SIG-M5 (cell line): Measurements from ENCODE around the gene AVPR2.

Experiments
- DNase-seq: peaks from one replicate; lab custom pipeline; 2025; lab: John Stamatoyannopoulos, UW

AVPR2 gene

DNA sequence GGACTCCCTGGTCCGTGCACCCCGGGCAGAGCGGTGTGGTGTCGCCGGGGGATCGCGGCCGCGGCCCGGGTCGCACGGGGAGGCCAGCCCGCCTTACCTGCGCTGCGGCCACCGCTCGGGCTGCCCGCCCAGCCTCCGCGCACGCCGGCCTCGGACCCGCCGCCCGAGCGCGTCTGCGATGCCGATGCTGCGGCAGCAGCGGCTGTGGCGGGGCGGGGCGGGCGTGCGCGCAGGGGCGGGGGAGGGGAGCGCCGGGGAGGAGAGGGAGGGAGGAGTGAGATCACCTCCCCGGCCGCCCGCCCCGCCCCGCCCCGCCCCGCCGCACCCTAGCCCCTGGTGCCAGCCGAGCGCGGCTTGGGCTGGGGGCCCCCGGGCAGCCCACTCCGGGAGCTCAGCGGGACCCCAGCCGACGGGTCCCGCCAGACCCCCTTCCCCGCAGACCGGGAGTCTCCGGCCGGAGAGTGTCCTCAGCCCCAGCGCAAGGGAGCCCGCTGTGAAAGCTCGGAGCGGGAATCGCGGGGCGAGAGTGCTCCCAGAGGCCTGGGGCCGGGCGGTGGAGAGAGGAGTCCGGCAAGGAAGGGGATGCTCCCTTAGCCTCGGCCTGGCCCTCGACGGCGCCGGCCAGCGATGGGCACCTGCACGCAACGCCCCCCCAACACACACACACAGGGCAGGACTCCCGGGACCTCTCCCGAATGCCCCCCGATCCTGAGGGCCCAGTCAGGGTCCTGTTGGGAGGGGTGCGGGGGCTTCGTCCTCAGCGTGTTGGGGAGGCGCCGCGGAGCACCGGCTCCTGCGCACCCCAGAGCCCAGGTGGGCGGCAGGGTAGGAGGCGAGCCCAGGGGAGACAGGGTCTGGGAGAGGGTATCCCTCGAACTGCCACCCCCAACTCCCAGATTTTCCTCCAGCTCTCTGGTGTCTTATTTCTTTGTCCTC lies 18.2 kb upstream of the AVPR2 start, which contains the start of gene L1CAM:
Gene L1CAM, minus strand, starts transcription at position 206 of the 936 bp plus-strand sequence. CDS start 10,337 bp downstream, outside the sequence.
- no peak for DNase-seq

DNA sequence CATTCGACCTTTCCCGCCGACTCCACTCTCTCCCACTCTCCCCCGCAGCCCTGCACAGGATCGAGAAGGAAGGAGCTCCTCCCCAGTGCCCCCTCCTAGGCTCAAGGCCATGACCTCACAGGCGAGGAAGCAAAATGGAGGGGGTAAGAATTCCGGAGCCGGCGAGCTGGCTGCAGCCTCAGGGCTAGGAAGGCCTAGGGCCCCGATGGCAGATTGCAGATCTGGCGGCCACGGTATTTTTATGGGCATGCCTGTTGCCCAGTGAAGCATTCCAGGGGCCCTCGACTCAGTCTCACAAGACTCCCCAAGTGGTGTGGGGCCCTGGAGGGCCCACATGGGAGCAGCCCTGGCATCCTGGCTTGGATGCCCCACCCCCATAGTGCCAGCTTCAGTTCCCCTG lies 17.6 kb upstream of the AVPR2 start:
- no peak for DNase-seq

DNA sequence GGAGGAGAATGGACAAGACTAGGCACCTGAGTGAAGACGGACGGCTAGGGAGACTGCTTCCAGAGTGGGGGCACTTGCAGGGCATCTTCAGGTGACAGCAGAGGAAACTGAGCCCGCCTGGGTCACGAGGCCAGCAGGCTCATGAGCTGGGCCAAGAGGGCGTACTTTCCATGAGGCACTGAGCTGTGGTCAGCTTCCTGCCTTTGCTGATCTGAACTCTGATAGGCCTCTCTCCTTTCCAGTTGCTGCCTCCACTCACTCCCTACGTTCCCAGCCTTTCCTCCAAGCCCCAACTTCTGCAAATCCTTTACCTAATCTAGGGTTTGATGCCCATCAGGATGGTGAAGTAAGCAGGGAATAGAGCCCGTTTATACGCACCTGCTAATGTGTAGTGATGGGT lies 17.1 kb upstream of the AVPR2 start:
- DNase-seq, result no peak

DNA sequence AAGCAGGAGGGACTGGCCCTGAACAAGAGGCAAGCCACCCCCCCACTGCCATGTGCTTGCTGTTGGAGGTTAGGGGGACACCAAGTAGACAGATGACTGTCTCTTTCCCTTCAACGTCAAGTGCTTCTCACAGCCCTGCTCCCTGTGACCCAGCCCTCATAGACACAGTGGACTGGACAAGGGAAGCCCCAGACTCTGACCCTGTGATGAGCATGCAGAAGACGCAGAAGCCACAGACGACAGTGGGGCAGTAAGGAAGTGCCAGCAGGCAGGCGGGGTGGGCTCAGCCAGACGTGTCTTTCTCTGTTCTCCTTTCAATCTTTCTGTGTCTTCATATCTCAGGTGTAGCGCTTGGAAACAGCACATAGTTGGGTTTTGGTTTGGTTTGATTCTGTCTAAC lies 16.1 kb upstream of the AVPR2 start:
- DNase-seq, result no peak

DNA sequence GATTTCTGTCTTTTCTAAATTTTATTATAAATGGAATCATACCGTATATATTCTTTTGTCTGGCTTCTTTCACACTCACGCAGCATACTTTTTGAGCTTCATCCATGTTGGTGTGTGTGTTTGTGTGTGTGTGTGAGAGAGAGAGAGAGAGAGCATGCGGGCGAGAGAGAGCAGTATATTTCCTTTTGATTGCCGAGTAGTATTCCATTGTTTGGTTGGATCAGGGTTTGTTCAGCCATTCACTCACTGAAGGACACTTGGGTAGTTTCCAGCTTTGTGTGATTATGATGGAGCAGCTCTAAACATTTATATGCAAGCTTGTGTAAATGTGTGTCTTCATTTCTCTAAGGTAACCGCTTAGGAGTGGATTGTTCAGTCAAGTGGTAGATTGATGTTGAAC lies 15.3 kb upstream of the AVPR2 start:
- DNase-seq, result no peak

DNA sequence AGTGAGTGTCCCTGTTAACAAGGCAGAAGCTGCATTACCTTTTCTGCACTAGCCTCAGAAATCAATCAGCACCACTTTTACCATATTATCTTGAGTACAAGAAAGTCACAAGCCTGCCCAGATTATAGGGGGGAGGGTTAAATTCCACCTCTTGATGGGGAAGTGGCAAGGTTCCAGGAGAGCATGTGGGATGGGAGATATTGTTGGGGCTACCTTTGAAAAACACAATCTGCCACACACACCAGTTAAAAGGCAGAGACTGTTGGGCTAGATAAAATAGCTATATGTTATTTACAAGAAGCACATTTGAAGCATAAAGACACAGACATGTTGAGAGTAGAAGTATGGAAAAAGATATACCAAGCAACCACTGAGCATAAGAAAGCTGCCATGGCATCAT lies 6.6 kb upstream of the AVPR2 start:
- DNase-seq, result no peak

DNA sequence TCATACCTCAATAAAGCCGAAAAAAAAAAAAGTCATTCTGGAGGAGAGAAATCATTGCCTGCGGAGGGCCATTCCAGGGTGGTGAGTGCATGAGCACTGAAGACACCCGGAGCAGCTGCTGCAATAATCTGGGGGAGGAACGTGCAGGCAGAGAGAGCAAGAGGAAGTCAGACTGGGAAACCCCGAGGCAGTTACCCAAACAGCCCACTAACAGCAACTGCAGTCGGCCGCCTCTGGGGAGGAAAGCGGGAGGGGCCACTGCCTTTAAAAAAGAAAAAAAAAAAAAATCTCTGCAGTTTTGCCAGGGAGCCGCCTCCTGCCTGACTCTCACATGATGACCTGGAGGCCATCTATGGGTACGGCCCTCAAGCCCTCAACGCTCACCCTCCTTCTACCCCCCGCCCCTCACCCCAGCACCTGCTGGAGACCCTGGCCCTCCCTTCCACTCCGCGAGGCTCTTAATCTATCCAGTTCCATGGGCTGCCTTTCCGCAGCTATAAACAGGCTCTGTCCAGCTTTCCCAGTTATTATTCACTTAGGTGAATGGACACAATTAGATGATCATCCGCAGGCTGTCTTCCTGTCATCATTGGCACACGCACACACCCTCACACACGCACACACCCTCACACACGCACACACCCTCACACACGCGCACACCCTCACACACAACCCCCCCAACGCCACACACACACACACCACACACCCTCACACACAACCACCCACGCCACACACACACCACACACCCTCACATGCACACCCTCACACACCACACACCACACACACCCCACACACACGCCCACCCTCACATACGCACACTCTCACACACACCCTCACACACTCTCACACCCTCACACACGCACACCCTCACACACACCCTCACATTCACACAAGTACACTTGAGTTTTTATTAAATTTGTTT lies 3.4 kb upstream of the AVPR2 start:
- peak; percentile 51 for DNase-seq

DNA sequence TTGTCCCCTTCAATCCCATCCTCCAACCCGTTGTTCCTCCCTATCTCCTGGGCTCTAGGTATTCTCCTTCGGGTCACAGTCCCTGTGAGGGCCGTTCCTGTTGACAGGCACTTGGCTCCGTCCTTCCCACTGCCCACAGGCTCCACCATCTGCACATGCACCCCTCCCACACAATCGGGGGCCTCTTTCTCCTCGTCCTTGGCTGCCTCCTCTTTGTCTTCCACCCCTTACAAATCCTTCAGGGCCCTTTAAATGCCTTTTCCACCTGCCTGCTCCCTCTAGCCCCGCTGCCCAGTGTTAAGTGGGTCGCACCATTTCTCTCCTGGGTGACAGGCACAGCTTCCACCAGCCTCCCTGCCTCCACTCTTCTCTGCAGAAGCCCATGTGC lies 2.7 kb upstream of the AVPR2 start:
- DNase-seq, result no peak

DNA sequence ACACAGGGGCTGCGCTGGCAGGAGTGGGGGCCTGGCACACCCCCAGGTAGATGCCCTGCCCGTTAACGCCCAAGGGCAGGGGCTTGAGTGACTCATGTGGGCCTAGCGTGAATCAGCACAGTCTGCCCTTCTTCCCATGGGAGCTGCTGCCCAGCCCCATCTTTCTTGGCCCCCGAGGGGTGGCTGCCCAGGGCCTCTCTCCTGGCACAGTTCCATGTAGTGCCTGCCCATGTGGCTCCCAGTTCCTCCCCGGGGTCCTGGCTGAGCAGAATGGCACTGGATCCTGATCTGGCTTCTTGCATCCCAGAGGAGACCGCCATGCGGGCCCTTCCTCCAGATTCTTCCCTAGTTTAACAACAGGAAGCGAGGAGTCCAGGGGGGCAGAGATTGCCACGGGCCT lies 2.1 kb upstream of the AVPR2 start:
- no peak for DNase-seq

DNA sequence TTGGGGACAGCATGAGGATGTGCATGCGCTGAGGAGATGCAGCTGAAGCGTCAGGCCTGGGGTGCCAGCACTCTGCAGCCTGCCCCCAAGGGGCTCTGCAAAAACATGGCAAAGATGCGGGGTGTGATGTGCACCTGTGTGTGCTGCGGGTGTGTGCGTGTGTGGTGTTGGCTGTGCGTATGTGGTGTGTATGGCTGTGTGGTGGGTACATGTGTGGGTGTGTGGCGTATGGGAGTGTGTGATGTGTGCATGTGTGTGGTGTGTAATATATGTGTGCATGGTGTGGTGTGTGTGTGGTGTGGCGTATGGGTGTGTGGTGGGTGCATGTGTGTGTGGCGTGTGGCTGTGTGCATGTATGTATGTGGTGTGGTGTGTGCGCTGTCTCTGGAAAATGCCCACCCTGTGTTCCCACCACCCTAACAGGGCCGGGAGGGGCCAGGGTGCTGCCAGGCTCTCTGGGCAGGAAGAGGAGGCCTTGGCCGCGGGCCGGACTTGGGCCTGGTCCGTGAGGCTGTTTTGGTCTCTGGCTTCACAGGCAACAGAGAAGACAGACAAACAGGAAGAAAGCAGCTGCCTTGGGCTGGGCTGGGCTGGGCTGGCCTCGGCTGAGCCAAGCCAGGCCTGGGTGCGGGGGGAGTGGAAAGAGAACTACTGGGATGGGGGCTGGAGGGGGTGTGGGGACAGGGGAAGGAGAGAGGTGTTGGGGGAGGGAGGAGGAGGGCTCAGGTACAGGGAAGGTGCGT lies 1.1 kb upstream of the AVPR2 start:
- DNase-seq, result no peak

DNA sequence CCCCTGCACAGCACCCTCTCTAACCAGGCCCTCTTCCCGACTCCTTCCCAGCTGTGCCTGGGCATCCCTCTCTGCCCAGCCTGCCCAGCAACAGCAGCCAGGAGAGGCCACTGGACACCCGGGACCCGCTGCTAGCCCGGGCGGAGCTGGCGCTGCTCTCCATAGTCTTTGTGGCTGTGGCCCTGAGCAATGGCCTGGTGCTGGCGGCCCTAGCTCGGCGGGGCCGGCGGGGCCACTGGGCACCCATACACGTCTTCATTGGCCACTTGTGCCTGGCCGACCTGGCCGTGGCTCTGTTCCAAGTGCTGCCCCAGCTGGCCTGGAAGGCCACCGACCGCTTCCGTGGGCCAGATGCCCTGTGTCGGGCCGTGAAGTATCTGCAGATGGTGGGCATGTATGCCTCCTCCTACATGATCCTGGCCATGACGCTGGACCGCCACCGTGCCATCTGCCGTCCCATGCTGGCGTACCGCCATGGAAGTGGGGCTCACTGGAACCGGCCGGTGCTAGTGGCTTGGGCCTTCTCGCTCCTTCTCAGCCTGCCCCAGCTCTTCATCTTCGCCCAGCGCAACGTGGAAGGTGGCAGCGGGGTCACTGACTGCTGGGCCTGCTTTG lies 1.1 kb downstream of the AVPR2 start:
- DNase-seq, result no peak

DNA sequence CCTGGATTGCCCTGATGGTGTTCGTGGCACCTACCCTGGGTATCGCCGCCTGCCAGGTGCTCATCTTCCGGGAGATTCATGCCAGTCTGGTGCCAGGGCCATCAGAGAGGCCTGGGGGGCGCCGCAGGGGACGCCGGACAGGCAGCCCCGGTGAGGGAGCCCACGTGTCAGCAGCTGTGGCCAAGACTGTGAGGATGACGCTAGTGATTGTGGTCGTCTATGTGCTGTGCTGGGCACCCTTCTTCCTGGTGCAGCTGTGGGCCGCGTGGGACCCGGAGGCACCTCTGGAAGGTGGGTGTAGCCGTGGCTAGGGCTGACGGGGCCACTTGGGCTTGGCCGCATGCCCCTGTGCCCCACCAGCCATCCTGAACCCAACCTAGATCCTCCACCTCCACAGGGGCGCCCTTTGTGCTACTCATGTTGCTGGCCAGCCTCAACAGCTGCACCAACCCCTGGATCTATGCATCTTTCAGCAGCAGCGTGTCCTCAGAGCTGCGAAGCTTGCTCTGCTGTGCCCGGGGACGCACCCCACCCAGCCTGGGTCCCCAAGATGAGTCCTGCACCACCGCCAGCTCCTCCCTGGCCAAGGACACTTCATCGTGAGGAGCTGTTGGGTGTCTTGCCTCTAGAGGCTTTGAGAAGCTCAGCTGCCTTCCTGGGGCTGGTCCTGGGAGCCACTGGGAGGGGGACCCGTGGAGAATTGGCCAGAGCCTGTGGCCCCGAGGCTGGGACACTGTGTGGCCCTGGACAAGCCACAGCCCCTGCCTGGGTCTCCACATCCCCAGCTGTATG lies 1.8 kb downstream of the AVPR2 start:
- DNase-seq, result no peak

DNA sequence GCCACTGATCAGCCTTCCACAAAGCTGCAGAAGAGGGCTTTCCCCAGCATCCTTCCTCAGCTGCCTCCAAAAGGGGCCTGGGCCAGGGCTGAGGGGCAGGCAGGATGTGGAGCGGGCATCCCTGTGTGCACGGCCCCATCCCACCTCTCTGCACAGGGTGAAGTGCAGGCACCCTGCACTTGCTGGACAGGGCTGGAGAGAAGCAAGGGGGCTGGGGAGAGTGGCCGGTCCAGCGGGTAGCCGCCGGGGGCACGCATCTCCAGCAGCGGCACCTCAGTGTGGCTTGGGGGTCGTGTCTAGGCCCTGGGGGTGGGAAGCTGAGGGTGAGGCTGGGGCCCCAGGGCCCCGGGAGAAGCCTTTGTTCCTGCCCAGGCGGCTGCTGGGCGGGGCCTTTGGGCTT lies 3.0 kb downstream of the AVPR2 start:
- DNase-seq, result no peak

DNA sequence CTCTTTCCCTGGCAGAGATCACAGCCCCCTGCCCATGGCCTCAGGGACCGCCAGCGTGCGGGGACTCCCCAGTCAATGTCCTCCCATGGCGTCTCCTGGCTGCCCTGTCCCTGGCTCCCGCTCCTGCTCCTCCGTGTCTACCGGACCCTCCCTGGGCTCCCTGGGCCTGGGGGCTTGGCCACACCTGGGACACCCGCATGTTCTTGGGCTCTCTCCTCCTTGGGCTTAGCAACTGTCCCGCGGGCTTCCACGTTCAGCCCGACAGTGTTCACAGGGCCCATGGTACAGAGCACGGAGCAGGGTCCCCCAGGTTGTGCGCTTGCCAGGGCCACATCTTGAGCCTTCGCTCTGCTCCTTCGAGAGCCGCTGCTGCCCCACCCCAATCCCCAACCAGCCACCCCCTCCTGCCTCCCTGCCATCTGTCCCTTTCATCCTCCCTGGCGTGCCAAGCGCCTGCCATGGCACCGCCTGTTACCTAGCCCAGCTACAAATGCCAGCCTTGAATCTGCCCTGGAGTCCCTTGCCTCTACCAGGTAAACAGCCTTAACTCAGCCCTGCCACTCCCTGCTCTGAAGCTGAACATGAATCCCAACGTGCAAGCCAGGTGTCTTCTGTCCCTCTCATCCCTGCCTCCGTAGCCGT lies 3.9 kb downstream of the AVPR2 start:
- no peak for DNase-seq

DNA sequence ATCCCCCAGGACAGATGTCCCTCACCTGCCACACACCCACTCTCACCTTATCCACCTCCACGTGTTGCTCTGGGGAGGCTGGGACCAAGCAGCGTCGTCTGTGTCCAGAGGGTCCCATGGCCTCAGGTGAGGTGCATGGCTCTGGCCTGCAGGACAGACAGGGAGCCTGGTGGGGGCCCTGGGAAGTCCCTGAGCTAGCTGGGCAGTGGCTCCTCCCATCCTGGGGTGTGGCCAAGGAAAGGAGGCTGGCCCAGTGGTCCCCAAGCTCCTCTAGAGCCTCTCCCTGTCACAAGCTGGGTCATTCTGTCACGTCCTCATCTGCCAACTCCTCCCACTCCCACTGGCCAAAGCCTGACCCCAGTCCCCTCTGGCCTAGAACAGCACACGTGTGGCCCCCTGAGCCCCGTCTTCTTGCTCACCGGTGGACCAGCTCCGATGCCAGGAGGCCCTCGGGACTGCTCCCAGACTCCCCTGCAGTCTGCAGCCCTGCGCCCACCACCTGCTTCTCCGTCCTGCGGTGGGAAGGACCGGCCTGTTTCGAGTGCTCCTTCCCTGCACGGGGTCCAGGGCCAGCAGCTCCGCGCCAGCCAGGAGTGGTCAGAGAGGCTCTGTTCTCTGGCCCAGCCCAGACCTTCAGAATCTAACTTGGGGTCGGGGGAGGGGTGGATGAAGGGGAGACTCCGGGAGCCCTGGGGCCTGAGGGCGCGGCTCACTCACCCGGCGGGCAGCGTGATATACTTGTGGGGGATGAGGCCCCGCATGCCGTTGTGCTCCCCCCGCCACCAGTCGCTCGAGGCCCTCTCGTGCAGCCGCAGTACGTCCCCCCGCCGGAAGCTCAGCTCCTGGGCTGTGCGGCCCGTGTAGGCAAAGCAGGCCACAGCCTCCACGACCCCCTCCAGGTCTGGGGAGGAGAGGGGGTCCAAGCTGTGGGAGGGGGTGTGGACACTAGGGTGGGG lies 4.8 kb downstream of the AVPR2 start:
- no peak for DNase-seq

DNA sequence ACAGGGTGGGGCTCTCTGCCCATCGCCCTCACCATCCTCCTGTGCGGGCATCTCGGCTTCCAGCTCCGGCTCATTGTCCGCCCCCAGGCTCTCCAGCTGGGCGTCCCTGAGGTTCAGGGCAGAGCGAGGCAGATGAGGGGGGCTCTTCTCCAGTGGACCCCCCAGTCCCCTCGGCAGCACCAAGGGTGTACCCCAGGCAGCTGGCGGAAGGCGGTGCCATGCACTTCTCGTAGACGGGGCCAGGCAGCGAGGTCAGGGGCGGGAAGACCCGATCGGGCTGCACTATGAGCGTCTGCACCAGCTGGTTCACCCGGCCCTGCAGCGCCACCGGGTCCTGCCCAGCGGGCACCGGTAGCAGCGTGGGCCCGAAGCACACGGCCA lies 5.5 kb downstream of the AVPR2 start:
- no peak for DNase-seq

DNA sequence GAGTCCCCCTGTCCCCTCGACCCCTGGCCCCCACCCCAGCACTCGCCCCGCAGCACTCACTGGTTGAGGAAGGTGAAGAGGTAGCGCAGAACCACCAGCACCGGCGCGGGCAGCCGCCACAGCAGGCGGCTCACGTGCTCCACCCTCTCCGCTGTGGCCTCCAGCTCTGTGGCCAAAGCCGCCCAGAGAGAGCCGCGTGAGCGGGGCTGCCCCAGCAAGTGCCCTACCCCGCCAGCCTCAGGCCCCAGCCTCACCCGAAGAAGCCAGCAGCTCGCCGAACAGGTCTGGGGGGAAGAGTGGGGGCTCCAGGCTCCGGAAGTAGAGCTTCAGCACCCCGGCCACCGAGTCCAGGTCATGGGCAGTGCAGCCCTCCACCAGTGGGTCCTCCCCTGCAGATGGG lies 6.0 kb downstream of the AVPR2 start:
- no peak for DNase-seq

DNA sequence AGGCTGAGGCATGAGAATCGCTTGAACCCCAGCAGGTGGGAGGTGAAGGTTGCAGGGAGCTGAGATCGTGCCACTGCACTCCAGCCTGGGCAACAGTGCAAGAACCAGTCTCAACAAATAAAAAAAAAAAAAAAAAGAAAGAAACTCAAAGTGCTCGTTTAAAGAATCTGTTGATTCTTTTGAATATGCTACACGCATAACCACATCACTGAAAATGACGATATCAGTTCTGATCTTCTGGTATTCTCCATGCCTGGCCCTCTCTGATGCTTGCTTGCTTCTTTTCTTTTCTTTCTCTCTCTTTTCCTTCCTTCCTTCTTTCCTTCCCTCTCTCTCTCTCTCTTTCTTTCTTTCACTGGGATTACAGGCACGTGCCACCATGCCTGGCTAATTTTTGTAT lies 7.3 kb downstream of the AVPR2 start:
- DNase-seq, result no peak

DNA sequence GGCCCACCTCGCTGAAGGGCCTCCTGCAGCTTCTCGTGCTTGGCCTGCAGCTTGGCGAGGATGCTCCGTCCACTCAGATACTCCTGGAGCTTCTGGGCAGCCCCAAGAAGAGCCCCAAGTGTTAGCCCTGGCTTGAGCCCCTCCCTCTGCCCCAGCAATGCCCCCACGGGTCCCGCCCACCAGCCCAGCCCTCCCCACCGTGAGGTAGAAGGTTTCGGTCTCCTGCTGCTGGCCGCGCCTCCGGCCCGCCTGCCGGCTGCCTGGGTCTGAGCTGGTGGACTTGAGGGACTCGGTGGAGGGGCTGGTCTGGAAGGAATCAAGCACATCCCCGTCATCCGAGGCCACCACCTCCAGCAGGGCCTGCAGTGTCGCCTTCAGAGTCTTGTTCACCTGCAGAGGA lies 8.7 kb downstream of the AVPR2 start:
- DNase-seq, result no peak
